ENCODE data around the gene PPFIBP1.
A peak's percentile ranks its signal among the peaks of the same experiment; 100 is the strongest.

The PPFIBP1 gene

GRCh38 chr12:27511723-27512045, 12.3 kb upstream of the PPFIBP1 start:
- DNase-seq (ENCODE audit: low read depth in 1 of 2, low spot score in 1 of 2), result no peak

- DNase-seq (ENCODE audit: low read depth in 1 of 2, low spot score in 1 of 2), result no peak
Observed at GRCh38 chr12:27513155-27513824, 10.7 kb upstream of the PPFIBP1 start.

GRCh38 chr12:27515671-27516070, 8.3 kb upstream of the PPFIBP1 start:
- DNase-seq (ENCODE audit: low read depth in 1 of 2, low spot score in 1 of 2), result no peak

- DNase-seq (ENCODE audit: low read depth in 1 of 2, low spot score in 1 of 2), result no peak
Observed at GRCh38 chr12:27516625-27517024, 7.4 kb upstream of the PPFIBP1 start.

GRCh38 chr12:27517546-27517945, 6.5 kb upstream of the PPFIBP1 start:
- DNase-seq (ENCODE audit: low read depth in 1 of 2, low spot score in 1 of 2), result no peak

- DNase-seq (ENCODE audit: low read depth in 1 of 2, low spot score in 1 of 2), result no peak
Observed at GRCh38 chr12:27517961-27518665, 5.9 kb upstream of the PPFIBP1 start.

GRCh38 chr12:27521066-27521465, 2.9 kb upstream of the PPFIBP1 start:
- no peak for DNase-seq (ENCODE audit: low read depth in 1 of 2, low spot score in 1 of 2)

- no peak for DNase-seq (ENCODE audit: low read depth in 1 of 2, low spot score in 1 of 2)
Observed at GRCh38 chr12:27521981-27522380, 2.0 kb upstream of the PPFIBP1 start.

GRCh38 chr12:27523305-27523641, 733 bp upstream of the PPFIBP1 start:
- DNase-seq (ENCODE audit: low read depth in 1 of 2, low spot score in 1 of 2), result no peak

- no peak for DNase-seq (ENCODE audit: low read depth in 1 of 2, low spot score in 1 of 2)
Observed at GRCh38 chr12:27524494-27524835, 459 bp downstream of the PPFIBP1 start.

GRCh38 chr12:27524839-27525753, 1.1 kb downstream of the PPFIBP1 start:
- DNase-seq (ENCODE audit: low read depth in 1 of 2, low spot score in 1 of 2), result no peak

- no peak for DNase-seq (ENCODE audit: low read depth in 1 of 2, low spot score in 1 of 2)
Observed at GRCh38 chr12:27527512-27527911, 3.5 kb downstream of the PPFIBP1 start.

GRCh38 chr12:27528788-27529187, 4.8 kb downstream of the PPFIBP1 start:
- DNase-seq (ENCODE audit: low read depth in 1 of 2, low spot score in 1 of 2), result no peak

GRCh38 chr12:27530157-27530922, 6.3 kb downstream of the PPFIBP1 start:
- no peak for DNase-seq (ENCODE audit: low read depth in 1 of 2, low spot score in 1 of 2)

- no peak for DNase-seq (ENCODE audit: low read depth in 1 of 2, low spot score in 1 of 2)
Observed at GRCh38 chr12:27531896-27532295, 7.9 kb downstream of the PPFIBP1 start.

GRCh38 chr12:27534060-27534764, 10.2 kb downstream of the PPFIBP1 start:
- DNase-seq (ENCODE audit: low read depth in 1 of 2, low spot score in 1 of 2), result peak in 1 of 2 donors; percentile 13

- no peak for DNase-seq (ENCODE audit: low read depth in 1 of 2, low spot score in 1 of 2)
Observed at GRCh38 chr12:27534765-27535161, 10.8 kb downstream of the PPFIBP1 start.

- DNase-seq (ENCODE audit: low read depth in 1 of 2, low spot score in 1 of 2), result no peak
Observed at GRCh38 chr12:27535318-27535717, 11.3 kb downstream of the PPFIBP1 start.

GRCh38 chr12:27537855-27538675, 14.1 kb downstream of the PPFIBP1 start:
- DNase-seq (ENCODE audit: low read depth in 1 of 2, low spot score in 1 of 2), result no peak

- DNase-seq (ENCODE audit: low read depth in 1 of 2, low spot score in 1 of 2), result no peak
Observed at GRCh38 chr12:27539191-27539631, 15.2 kb downstream of the PPFIBP1 start.
